ENCODE results near the gene RNASE9. TPM values are rescaled to one million over a fixed set of nuclear protein-coding genes. Genes with fewer than 3 reads are reported as not detected.

The RNASE9 gene
- total and polyA plus RNA-seq, 2 donors (not counting 1 experiment from before 2014, with no cell fraction given): not detected

DNA sequence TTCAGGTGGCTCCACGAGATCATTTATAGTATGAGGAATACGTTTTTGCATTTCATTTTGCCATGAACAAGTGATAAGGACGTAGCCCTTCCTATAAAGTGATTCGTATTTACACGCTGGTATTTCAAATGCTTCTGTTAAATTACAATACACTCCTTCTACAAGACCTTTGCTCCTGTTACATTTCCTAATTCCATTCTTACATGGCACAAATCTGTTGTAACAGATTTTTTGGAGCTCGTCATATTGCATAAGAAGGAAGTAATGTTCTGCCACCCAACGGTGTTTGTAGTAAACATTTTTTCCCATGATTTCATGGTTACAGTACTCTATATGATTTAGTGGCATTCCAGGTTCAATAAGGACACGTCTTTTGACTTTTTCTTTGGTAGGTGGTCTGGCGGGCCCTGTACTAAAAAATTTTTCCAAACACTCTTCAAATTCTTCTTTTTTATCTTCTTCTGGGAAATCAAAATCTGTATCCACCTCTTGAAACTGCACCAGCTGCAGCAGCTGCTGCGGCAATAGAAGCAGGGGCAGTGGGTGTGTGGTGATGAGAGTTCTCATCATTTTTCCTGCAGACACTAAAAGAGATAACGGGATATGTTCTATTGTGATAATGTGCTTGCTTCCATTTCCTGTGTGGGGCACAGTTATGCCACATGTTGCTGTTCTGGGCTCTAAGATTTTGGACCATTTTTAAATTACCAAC lies 4.2 kb downstream of the RNASE9 start:
- H3K27me3 ChIP-seq (replicated peaks in 1 of 4; ENCODE audit: control extremely low read depth in 1 of 4, control insufficient read depth in 3 of 4, insufficient read depth in 4 of 4, low read length in 3 of 4): no peaks in the 10 kb centered on the region
- no peak overlapping the region for H3K27ac ChIP-seq (ENCODE audit: low read length in 2 of 2)
- H3K4me3 ChIP-seq (ENCODE audit: control extremely low read depth in 1 of 5, extremely low read depth in 1 of 5, insufficient read depth in 1 of 5, low read depth in 2 of 5, low read length in 4 of 5): no peak overlapping the region
- Mint-ChIP-seq H3K4me3 (no peak overlapping the region), H3K27ac (no peak overlapping the region), H3K9me3 (ENCODE audit: insufficient read depth) (no peaks in the 10 kb centered on the region), H3K27me3 (peaks cover 14% of the 10 kb centered on the region), H3K4me1 (no peaks in the 10 kb centered on the region)
- no peaks in the 10 kb centered on the region for H4K20me1 ChIP-seq (ENCODE audit: control insufficient read depth, insufficient read depth, low read length, poor library complexity, severe bottlenecking)
- H3K9me3 ChIP-seq (ENCODE audit: control extremely low read depth in 1 of 3, control insufficient read depth in 2 of 3, insufficient read depth in 1 of 3, low read length in 2 of 3): no peaks in the 10 kb centered on the region
- H3K36me3 ChIP-seq (replicated peaks in 1 of 2; ENCODE audit: control extremely low read depth in 1 of 2, control insufficient read depth in 1 of 2, extremely low read depth in 1 of 2, insufficient read depth in 2 of 2, low read length in 1 of 2): no peaks in the 10 kb centered on the region
- H3K79me2 ChIP-seq (ENCODE audit: control insufficient read depth, insufficient read depth, low read length): no peaks in the 10 kb centered on the region
- ChIA-PET POLR2A (no interaction called here), CTCF (no interaction called here)
- H3K4me2 ChIP-seq (replicated peaks; ENCODE audit: low read depth, low read length, poor library complexity, severe bottlenecking): no peak overlapping the region
- DNase-seq: no peak
- no CpG with 5 or more reads among the region's 11 CpGs for WGBS (ENCODE audit: insufficient coverage)
- no peak overlapping the region for H2AFZ ChIP-seq (ENCODE audit: insufficient read depth, low read depth, low read length, poor library complexity, severe bottlenecking)
- H3K4me1 ChIP-seq (ENCODE audit: control insufficient read depth in 2 of 2, insufficient read depth in 2 of 2, low read length in 2 of 2): no peaks in the 10 kb centered on the region
- TF ChIP-seq, protein P1, sequence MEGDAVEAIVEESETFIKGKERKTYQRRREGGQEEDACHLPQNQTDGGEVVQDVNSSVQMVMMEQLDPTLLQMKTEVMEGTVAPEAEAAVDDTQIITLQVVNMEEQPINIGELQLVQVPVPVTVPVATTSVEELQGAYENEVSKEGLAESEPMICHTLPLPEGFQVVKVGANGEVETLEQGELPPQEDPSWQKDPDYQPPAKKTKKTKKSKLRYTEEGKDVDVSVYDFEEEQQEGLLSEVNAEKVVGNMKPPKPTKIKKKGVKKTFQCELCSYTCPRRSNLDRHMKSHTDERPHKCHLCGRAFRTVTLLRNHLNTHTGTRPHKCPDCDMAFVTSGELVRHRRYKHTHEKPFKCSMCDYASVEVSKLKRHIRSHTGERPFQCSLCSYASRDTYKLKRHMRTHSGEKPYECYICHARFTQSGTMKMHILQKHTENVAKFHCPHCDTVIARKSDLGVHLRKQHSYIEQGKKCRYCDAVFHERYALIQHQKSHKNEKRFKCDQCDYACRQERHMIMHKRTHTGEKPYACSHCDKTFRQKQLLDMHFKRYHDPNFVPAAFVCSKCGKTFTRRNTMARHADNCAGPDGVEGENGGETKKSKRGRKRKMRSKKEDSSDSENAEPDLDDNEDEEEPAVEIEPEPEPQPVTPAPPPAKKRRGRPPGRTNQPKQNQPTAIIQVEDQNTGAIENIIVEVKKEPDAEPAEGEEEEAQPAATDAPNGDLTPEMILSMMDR (IDR thresholded peaks at IDR 0.05): no peak
- TF ChIP-seq EZH2 (IDR thresholded peaks at IDR 0.05; ENCODE audit: borderline replicate concordance, insufficient read depth, low read depth, low read length, poor library complexity, severe bottlenecking): no peak
- intact Hi-C loops (cut with micrococcal nuclease): no loop called here
- H3K9ac ChIP-seq (ENCODE audit: low read length): no peak overlapping the region
- ATAC-seq (ENCODE audit: low read depth): no peak

DNA sequence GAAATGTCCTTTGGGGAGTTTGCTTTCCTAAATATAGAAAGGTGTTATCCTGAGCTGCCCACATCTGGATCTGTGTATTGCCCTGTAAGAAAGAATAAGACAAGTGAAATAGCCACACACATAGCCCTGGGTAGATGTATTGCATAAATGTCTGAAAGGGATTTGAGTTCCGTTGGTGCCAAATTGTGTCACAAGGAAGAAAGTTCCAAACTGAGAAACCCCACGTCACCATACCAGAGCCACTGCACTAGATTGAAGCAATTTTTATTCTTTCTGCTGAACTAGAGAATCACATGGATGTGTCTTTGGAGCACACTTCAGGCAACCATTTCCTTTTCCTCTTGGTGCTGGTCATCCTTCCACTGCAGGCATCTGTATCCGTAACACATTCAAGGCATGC lies 5.0 kb downstream of the RNASE9 start:
- H3K27ac Mint-ChIP-seq: no peak overlapping the region
- POLR2A ChIA-PET: no interaction called here
- Histone ChIP-seq H3K9ac (ENCODE audit: low read length) (no peak overlapping the region), H3K4me3 (ENCODE audit: control extremely low read depth in 1 of 5, extremely low read depth in 1 of 5, insufficient read depth in 1 of 5, low read depth in 2 of 5, low read length in 4 of 5) (no peak overlapping the region), H3K36me3 (replicated peaks in 1 of 2; ENCODE audit: control extremely low read depth in 1 of 2, control insufficient read depth in 1 of 2, extremely low read depth in 1 of 2, insufficient read depth in 2 of 2, low read length in 1 of 2) (no peaks in the 10 kb centered on the region), H3K4me1 (ENCODE audit: control insufficient read depth in 2 of 2, insufficient read depth in 2 of 2, low read length in 2 of 2) (no peaks in the 10 kb centered on the region), H2AFZ (ENCODE audit: insufficient read depth, low read depth, low read length, poor library complexity, severe bottlenecking) (no peak overlapping the region), H3K79me2 (ENCODE audit: control insufficient read depth, insufficient read depth, low read length) (no peaks in the 10 kb centered on the region), H3K9me3 (ENCODE audit: control extremely low read depth in 1 of 3, control insufficient read depth in 2 of 3, insufficient read depth in 1 of 3, low read length in 2 of 3) (no peaks in the 10 kb centered on the region), H3K4me2 (replicated peaks; ENCODE audit: low read depth, low read length, poor library complexity, severe bottlenecking) (no peak overlapping the region), H3K27me3 (replicated peaks in 1 of 4; ENCODE audit: control extremely low read depth in 1 of 4, control insufficient read depth in 3 of 4, insufficient read depth in 4 of 4, low read length in 3 of 4) (no peaks in the 10 kb centered on the region), H3K27ac (ENCODE audit: low read length in 2 of 2) (no peak overlapping the region), H4K20me1 (ENCODE audit: control insufficient read depth, insufficient read depth, low read length, poor library complexity, severe bottlenecking) (no peaks in the 10 kb centered on the region)
- DNase-seq (no peak), ATAC-seq (ENCODE audit: low read depth) (no peak)
- WGBS (ENCODE audit: insufficient coverage): 100% methylated on average over 2 of the region's 3 CpGs
- TF ChIP-seq, protein P1 (IDR thresholded peaks at IDR 0.05): no peak
- no peak for TF ChIP-seq EZH2 (IDR thresholded peaks at IDR 0.05; ENCODE audit: borderline replicate concordance, insufficient read depth, low read depth, low read length, poor library complexity, severe bottlenecking)
- CTCF ChIA-PET: no interaction called here
- no peak overlapping the region for H3K4me3 Mint-ChIP-seq
- no peaks in the 10 kb centered on the region for H3K4me1 Mint-ChIP-seq
- intact Hi-C loops (cut with micrococcal nuclease): no loop called here
- H3K9me3 Mint-ChIP-seq (ENCODE audit: insufficient read depth): no peaks in the 10 kb centered on the region
- peaks cover 11% of the 10 kb centered on the region for H3K27me3 Mint-ChIP-seq
